GM21360 (cell line): Measurements from ENCODE around the gene SHC4.

Source experiments
- ATAC-seq: cut with Tn5 transposase; IDR thresholded peaks from one replicate; pipeline ENCODE4 v1.9.1; 2021; ENCODE audit warnings: mild to moderate bottlenecking, moderate library complexity; ENCODE audit not compliant: unreplicated experiment

SHC4 gene

GRCh38 chr15:48968066-48968465 lies 4.3 kb upstream of the SHC4 start:
- no peak for ATAC-seq

GRCh38 chr15:48967336-48967735 lies 3.6 kb upstream of the SHC4 start:
- no peak for ATAC-seq

- ATAC-seq: no peak
Measured at GRCh38 chr15:48966595-48967301, 3.0 kb upstream of the SHC4 start.

GRCh38 chr15:48965972-48966371 lies 2.3 kb upstream of the SHC4 start:
- no peak for ATAC-seq

GRCh38 chr15:48964898-48965297 lies 1.2 kb upstream of the SHC4 start:
- no peak for ATAC-seq

- no peak for ATAC-seq
Measured at GRCh38 chr15:48962662-48963523, 826 bp downstream of the SHC4 start.

- no peak for ATAC-seq
Measured at GRCh38 chr15:48955967-48956366, 7.8 kb downstream of the SHC4 start.

- no peak for ATAC-seq
Measured at GRCh38 chr15:48955370-48955769, 8.3 kb downstream of the SHC4 start.

- ATAC-seq: no peak
Measured at GRCh38 chr15:48954538-48954937, 9.2 kb downstream of the SHC4 start.

GRCh38 chr15:48946840-48947187 lies 16.9 kb downstream of the SHC4 start:
- ATAC-seq: no peak

- ATAC-seq: no peak
Measured at GRCh38 chr15:48946074-48946839, 17.5 kb downstream of the SHC4 start.

- no peak for ATAC-seq
Measured at GRCh38 chr15:48945386-48945785, 18.3 kb downstream of the SHC4 start.

- ATAC-seq: no peak
Measured at GRCh38 chr15:48941904-48942303, 21.8 kb downstream of the SHC4 start.

GRCh38 chr15:48940508-48940907 lies 23.2 kb downstream of the SHC4 start:
- peak; percentile 51 for ATAC-seq

- no peak for ATAC-seq
Measured at GRCh38 chr15:48939648-48940047, 24.1 kb downstream of the SHC4 start.

GRCh38 chr15:48937886-48938285 lies 25.8 kb downstream of the SHC4 start:
- ATAC-seq: no peak

- no peak for ATAC-seq
Measured at GRCh38 chr15:48936666-48937065, 27.1 kb downstream of the SHC4 start.

- no peak for ATAC-seq
Measured at GRCh38 chr15:48935236-48935635, 28.5 kb downstream of the SHC4 start.

GRCh38 chr15:48930735-48931134 lies 33.0 kb downstream of the SHC4 start:
- ATAC-seq: no peak

- ATAC-seq: no peak
Measured at GRCh38 chr15:48929661-48930060, 34.1 kb downstream of the SHC4 start.

GRCh38 chr15:48928877-48929538 lies 34.7 kb downstream of the SHC4 start:
- no peak for ATAC-seq
